Natural killer cell treated with Interleukin-12 subunit alpha and Interleukin-12 subunit beta and Interleukin-15 and Interleukin-18, amount 100 ng/mL, for 72 hours (primary cell): Measurements from ENCODE around the gene AKAP13. TPM values are rescaled to one million over a fixed set of nuclear protein-coding genes. Genes with fewer than 3 reads are reported as not detected.
"Not testable (repeated sequence)": the region's sequence is repeated elsewhere in the genome, so short reads cannot be mapped to it uniquely, and the experiment has no call there.

Source experiments
- ATAC-seq, 2 donors: fragments of 150-1000 bp; cut with Tn5 transposase in 1 of 2; sonication (Bioruptor Pico), chemical (Tn5 transposase) in 1 of 2; 2 replicates each; pipeline ENCODE4 v1.10.0; 2021
- DNase-seq: peaks from one replicate; pipeline ENCODE4 v3.0.0; 2022; ENCODE audit warnings: low spot score
- H3K27ac Mint-ChIP-seq, 2 donors: 1 replicate in 1 of 2; 2 replicates in 1 of 2; pipeline ENCODE4 v1.8.0; 2022; ENCODE audit warnings: mixed read lengths in 2 of 2, mild to moderate bottlenecking in 1 of 2, moderate library complexity in 1 of 2
- H3K27me3 Mint-ChIP-seq, 2 donors: 1 replicate in 1 of 2; 2 replicates in 1 of 2; pipeline ENCODE4 v1.8.0; 2022; ENCODE audit warnings: mixed read lengths in 2 of 2
- H3K36me3 Mint-ChIP-seq: one replicate; pipeline ENCODE4 v1.8.0; 2022; ENCODE audit warnings: mixed read lengths
- H3K4me1 Mint-ChIP-seq, 2 donors: 1 replicate in 1 of 2; 2 replicates in 1 of 2; pipeline ENCODE4 v1.8.0; 2022; ENCODE audit warnings: low read depth in 2 of 2, mixed read lengths in 2 of 2, mild to moderate bottlenecking in 1 of 2
- H3K4me3 Mint-ChIP-seq: one replicate; pipeline ENCODE4 v1.8.0; 2022; ENCODE audit warnings: mixed read lengths
- H3K9me3 Mint-ChIP-seq: 2 replicates; pipeline ENCODE4 v1.8.0; 2022; ENCODE audit warnings: mixed read lengths
- total RNA-seq, 2 donors: library from RNA; stranded (reverse); gene quantifications; one replicate each; pipeline ENCODE4 v1.2.3, GENCODE V29; 2022

AKAP13 gene
- total RNA-seq, 2 donors from 2014 or later: 142 to 176 TPM

- ATAC-seq: peak in 1 of 2 donors; percentile 58
- Mint-ChIP-seq H3K4me3 (peak overlapping the region; percentile 25), H3K36me3 (no peaks in the 10 kb centered on the region), H3K27ac (peak overlapping the region; percentile 20 to 60), H3K9me3 (no peaks in the 10 kb centered on the region), H3K4me1 (peaks cover 6 to 35% of the 10 kb centered on the region in 2 donors), H3K27me3 (no peaks in the 10 kb centered on the region)
- DNase-seq: no peak
These were observed 102.5 kb downstream of the AKAP13 start for GRCh38 chr15:85482894-85483293.

GRCh38 chr15:85483955-85484354 lies 103.6 kb downstream of the AKAP13 start:
- not testable (repeated sequence) for H3K4me3 Mint-ChIP-seq, DNase-seq

GRCh38 chr15:85484923-85485322 lies 104.5 kb downstream of the AKAP13 start:
- DNase-seq, H3K4me3 Mint-ChIP-seq, H3K27me3 Mint-ChIP-seq, H3K36me3 Mint-ChIP-seq, ATAC-seq, H3K9me3 Mint-ChIP-seq, H3K27ac Mint-ChIP-seq: not testable (repeated sequence)
- peaks cover 12 to 37% of the 10 kb centered on the region in 2 donors for H3K4me1 Mint-ChIP-seq

More at GRCh38 chr15:85483955-85484354, 103.6 kb downstream of the AKAP13 start:
- not testable (repeated sequence) for H3K27ac Mint-ChIP-seq, H3K9me3 Mint-ChIP-seq, ATAC-seq, H3K36me3 Mint-ChIP-seq, H3K27me3 Mint-ChIP-seq
- peaks cover 7 to 30% of the 10 kb centered on the region in 2 donors for H3K4me1 Mint-ChIP-seq

GRCh38 chr15:85485956-85486567 lies 105.7 kb downstream of the AKAP13 start:
- H3K27ac Mint-ChIP-seq: peak overlapping the region in 1 of 2 donors; percentile 18
- ATAC-seq (peak; percentile 85 to 87), DNase-seq (peak; percentile 84)
- no peaks in the 10 kb centered on the region for H3K27me3 Mint-ChIP-seq
- H3K4me3 Mint-ChIP-seq: no peak overlapping the region
- H3K36me3 Mint-ChIP-seq: no peaks in the 10 kb centered on the region
- H3K4me1 Mint-ChIP-seq: peaks cover 16 to 42% of the 10 kb centered on the region in 2 donors
- H3K9me3 Mint-ChIP-seq: no peaks in the 10 kb centered on the region

GRCh38 chr15:85487796-85488195 lies 107.4 kb downstream of the AKAP13 start:
- H3K27me3 Mint-ChIP-seq, DNase-seq, H3K4me3 Mint-ChIP-seq, H3K9me3 Mint-ChIP-seq, H3K36me3 Mint-ChIP-seq, ATAC-seq: not testable (repeated sequence)
- peaks cover 14 to 24% of the 10 kb centered on the region in 2 donors for H3K4me1 Mint-ChIP-seq
- peak overlapping the region in 1 of 2 donors; percentile 0 for H3K27ac Mint-ChIP-seq

GRCh38 chr15:85488997-85489396 lies 108.6 kb downstream of the AKAP13 start:
- H3K27me3 Mint-ChIP-seq: no peaks in the 10 kb centered on the region
- peak overlapping the region in 1 of 2 donors; percentile 0 for H3K27ac Mint-ChIP-seq
- no peaks in the 10 kb centered on the region for H3K9me3 Mint-ChIP-seq
- peaks cover 14 to 22% of the 10 kb centered on the region in 2 donors for H3K4me1 Mint-ChIP-seq
- no peaks in the 10 kb centered on the region for H3K36me3 Mint-ChIP-seq
- no peak overlapping the region for H3K4me3 Mint-ChIP-seq
- no peak for DNase-seq
- no peak for ATAC-seq

- H3K27ac Mint-ChIP-seq: peak overlapping the region in 1 of 2 donors; percentile 40
- no peak for ATAC-seq
These were observed 109.5 kb downstream of the AKAP13 start for GRCh38 chr15:85489773-85490493.

GRCh38 chr15:85490856-85491255 lies 110.5 kb downstream of the AKAP13 start:
- Mint-ChIP-seq H3K36me3 (no peaks in the 10 kb centered on the region), H3K4me3 (no peak overlapping the region)

More at GRCh38 chr15:85489773-85490493, 109.5 kb downstream of the AKAP13 start:
- H3K36me3 Mint-ChIP-seq: no peaks in the 10 kb centered on the region
- no peaks in the 10 kb centered on the region for H3K27me3 Mint-ChIP-seq
- peaks cover 14 to 22% of the 10 kb centered on the region in 2 donors for H3K4me1 Mint-ChIP-seq
- H3K9me3 Mint-ChIP-seq: no peaks in the 10 kb centered on the region
- no peak for DNase-seq
- no peak overlapping the region for H3K4me3 Mint-ChIP-seq

GRCh38 chr15:85491691-85492090 lies 111.3 kb downstream of the AKAP13 start:
- ATAC-seq (no peak), DNase-seq (no peak)
- no peak overlapping the region for H3K4me3 Mint-ChIP-seq
- H3K27me3 Mint-ChIP-seq: no peaks in the 10 kb centered on the region
- H3K36me3 Mint-ChIP-seq: no peaks in the 10 kb centered on the region
- no peak overlapping the region for H3K27ac Mint-ChIP-seq
- H3K4me1 Mint-ChIP-seq: peaks cover 14 to 17% of the 10 kb centered on the region in 2 donors
- no peaks in the 10 kb centered on the region for H3K9me3 Mint-ChIP-seq

More at GRCh38 chr15:85490856-85491255, 110.5 kb downstream of the AKAP13 start:
- DNase-seq: no peak
- no peak for ATAC-seq
- Mint-ChIP-seq H3K27ac (peak overlapping the region in 1 of 2 donors; percentile 40), H3K4me1 (peaks cover 14 to 19% of the 10 kb centered on the region in 2 donors), H3K9me3 (no peaks in the 10 kb centered on the region), H3K27me3 (no peaks in the 10 kb centered on the region)

GRCh38 chr15:85492406-85492805 lies 112.0 kb downstream of the AKAP13 start:
- peaks cover 18 to 23% of the 10 kb centered on the region in 2 donors for H3K4me1 Mint-ChIP-seq
- H3K36me3 Mint-ChIP-seq: no peaks in the 10 kb centered on the region
- DNase-seq (no peak), ATAC-seq (no peak)
- no peak overlapping the region for H3K4me3 Mint-ChIP-seq
- no peak overlapping the region for H3K27ac Mint-ChIP-seq
- no peaks in the 10 kb centered on the region for H3K9me3 Mint-ChIP-seq
- H3K27me3 Mint-ChIP-seq: no peaks in the 10 kb centered on the region

- Mint-ChIP-seq H3K27me3 (no peaks in the 10 kb centered on the region), H3K27ac (no peak overlapping the region), H3K36me3 (no peaks in the 10 kb centered on the region), H3K9me3 (no peaks in the 10 kb centered on the region), H3K4me1 (peaks cover 19 to 29% of the 10 kb centered on the region in 2 donors), H3K4me3 (no peak overlapping the region)
- ATAC-seq: no peak
- no peak for DNase-seq
These were observed 112.9 kb downstream of the AKAP13 start for GRCh38 chr15:85493260-85493659.

GRCh38 chr15:85494048-85494777 lies 113.8 kb downstream of the AKAP13 start:
- Mint-ChIP-seq H3K4me1 (peaks cover 18 to 24% of the 10 kb centered on the region in 2 donors), H3K27me3 (no peaks in the 10 kb centered on the region), H3K36me3 (no peaks in the 10 kb centered on the region), H3K27ac (peak overlapping the region in 1 of 2 donors; percentile 1), H3K4me3 (no peak overlapping the region), H3K9me3 (no peaks in the 10 kb centered on the region)
- DNase-seq: no peak
- no peak for ATAC-seq

GRCh38 chr15:85495096-85495495 lies 114.7 kb downstream of the AKAP13 start:
- Mint-ChIP-seq H3K4me3 (no peak overlapping the region), H3K27ac (no peak overlapping the region), H3K9me3 (no peaks in the 10 kb centered on the region), H3K27me3 (no peaks in the 10 kb centered on the region), H3K36me3 (no peaks in the 10 kb centered on the region), H3K4me1 (peaks cover 13 to 17% of the 10 kb centered on the region in 2 donors)
- ATAC-seq (no peak), DNase-seq (no peak)
